H1 (cell line): ENCODE results near the gene IL12B. TPM values are rescaled to one million over a fixed set of nuclear protein-coding genes. Genes with fewer than 3 reads are reported as not detected.

Source experiments
- HDAC2 ChIP-seq, 2 experiments: fragments of 300-600 bp in 1 of 2; sonication (generic) in 1 of 2; IDR thresholded peaks; 2 replicates each; pipeline ENCODE4 v1.6.1; 2011 to 2012; ENCODE audit warnings: low read depth in 2 of 2, low read length in 2 of 2, mild to moderate bottlenecking in 2 of 2, moderate library complexity in 2 of 2, borderline replicate concordance in 1 of 2, inconsistent platforms in 1 of 2
- HDAC6 ChIP-seq: IDR thresholded peaks from one replicate; pipeline ENCODE4 v1.7.1; 2012; ENCODE audit warnings: low read depth, mild to moderate bottlenecking, inconsistent platforms, low read length, moderate library complexity
- JUN ChIP-seq: IDR thresholded peaks from 2 replicates; pipeline ENCODE4 v1.6.1; 2011; ENCODE audit warnings: low read depth, mild to moderate bottlenecking, improper control_type of control experiment, low read length
- NRF1 ChIP-seq: IDR thresholded peaks from 2 replicates; pipeline ENCODE4 v1.6.1; 2011; ENCODE audit warnings: mild to moderate bottlenecking, low read depth, low read length, improper control_type of control experiment
- POLR2AphosphoS5 ChIP-seq: IDR thresholded peaks from 2 replicates; pipeline ENCODE4 v1.6.1; 2011; ENCODE audit warnings: low read depth, low read length
- SUZ12 ChIP-seq: fragments of 200-600 bp; sonication (generic); IDR thresholded peaks from 2 replicates; pipeline ENCODE4 v1.6.1; 2012; ENCODE audit warnings: mild to moderate bottlenecking, inconsistent platforms, low read length, moderate library complexity, mixed read lengths
- TAF7 ChIP-seq: optimal IDR thresholded peaks from 2 replicates; pipeline ENCODE3; 2011; ENCODE audit warnings: low read depth, mild to moderate bottlenecking, inconsistent platforms, low read length, moderate library complexity, borderline replicate concordance
- polyA plus RNA-seq, 7 experiments: library from polyadenylated mRNA; depleted of rRNA in 3 of 7; stranded (reverse) in 5 of 7; unstranded in 2 of 7; fragments of >200 nt in 5 of 7; fragments of 200-250 nt in 2 of 7; gene quantifications; 1 replicate in 5 of 7; 2 replicates in 1 of 7; 4 replicates in 1 of 7; pipeline versions ENCODE4 v1.2.1 to v1.2.3, GENCODE V29; 2011 to 2013; ENCODE audit warnings: missing spikeins in 2 of 7, mixed read lengths in 2 of 7
- total RNA-seq: library from RNA; stranded (reverse); fragmentation: NEBNext Ultra II Directional; extraction: Animal tissue kit (Norgen Biotek cat#: 25700); gene quantifications from 2 replicates; pipeline ENCODE4 v1.2.1, GENCODE V29; 2021

IL12B gene
- total and polyA plus RNA-seq, 2 of the 8 experiments (the other 6 are each of a cell fraction or from before 2014, with no cell fraction given) = not detected

DNA sequence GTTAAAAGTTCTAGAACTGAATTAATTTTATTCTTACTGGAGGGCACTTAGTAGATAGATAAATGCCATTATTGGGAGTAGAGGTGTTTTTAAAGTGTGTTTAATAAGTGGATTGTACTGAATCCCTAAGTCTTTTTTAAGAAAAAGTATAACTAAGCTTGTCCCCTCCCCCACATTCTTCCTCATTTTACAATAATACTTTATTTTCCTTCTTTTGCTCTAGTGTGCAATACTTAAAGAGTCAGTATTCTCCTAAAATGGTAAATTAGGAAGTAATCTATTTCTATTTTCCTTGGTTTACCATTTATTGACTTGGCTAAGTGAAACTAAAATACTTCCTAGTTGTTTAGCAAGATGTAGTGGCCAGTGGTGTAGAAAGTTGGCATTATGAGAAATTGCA lies 55.6 kb downstream of the IL12B start (continued):
- TF ChIP-seq POLR2AphosphoS5 = no peak
- no peak for TF ChIP-seq HDAC6
- no peak for TF ChIP-seq TAF7
- no peak for TF ChIP-seq NRF1
- no peak for TF ChIP-seq SUZ12
- no peak for TF ChIP-seq HDAC2 (IDR thresholded peaks at IDR 0.05; ENCODE audit: borderline replicate concordance in 1 of 2, low read depth in 2 of 2, low read length in 2 of 2)
- TF ChIP-seq JUN = no peak
